ENCODE measurements around the gene HAVCR1. TPM values are rescaled to one million over a fixed set of nuclear protein-coding genes. Genes with fewer than 3 reads are reported as not detected.

The HAVCR1 gene
- total RNA-seq, result 0.20 and 0.37 TPM in 2 replicates

DNA sequence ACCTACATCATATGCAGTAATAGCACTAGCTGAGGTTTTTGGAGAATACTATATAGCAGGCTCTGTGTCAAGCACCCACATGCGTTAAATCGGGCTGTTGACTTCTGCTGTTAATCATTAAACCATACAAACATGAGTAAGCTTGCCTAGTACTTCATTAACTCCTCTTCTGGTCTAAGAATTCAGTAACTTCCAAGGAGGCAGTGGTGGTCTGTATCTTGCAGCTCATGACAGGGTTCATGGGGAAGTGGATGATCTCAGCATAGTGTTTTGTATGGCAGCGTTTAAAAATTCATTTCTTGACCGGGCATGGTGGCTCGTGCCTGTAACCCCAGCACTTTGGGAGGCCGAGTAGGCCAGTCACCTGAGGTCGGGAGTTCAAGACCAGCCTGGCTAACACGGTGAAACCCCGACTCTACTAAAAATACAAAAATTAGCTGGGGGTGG, at the start of gene HAVCR1:
Gene HAVCR1, minus strand, starts transcription at position 24 of the 447 bp plus-strand sequence. CDS start 1,173 bp downstream, outside the sequence.

Other genes with a start within 250 kb of the HAVCR1 start
- gene PPP1R2B, start 208.8 kb downstream of the HAVCR1 start, total RNA-seq, result under 0.01 TPM in 2 replicates
- not detected in 2 replicates for gene TIMD4, start 95.9 kb downstream of the HAVCR1 start, total RNA-seq
- gene HAVCR2, start 49.9 kb upstream of the HAVCR1 start, total RNA-seq, result 0.78 and 3.3 TPM in 2 replicates
- 9.6 and 11.4 TPM in 2 replicates for gene MED7, start 83.7 kb upstream of the HAVCR1 start, total RNA-seq
- not detected in 2 replicates for gene GARIN3, start 107.1 kb upstream of the HAVCR1 start, total RNA-seq
- gene ITK, start 121.7 kb upstream of the HAVCR1 start, total RNA-seq, result not detected in 2 replicates
- gene CYFIP2, start 207.0 kb upstream of the HAVCR1 start, total RNA-seq, result 15.1 and 29.7 TPM in 2 replicates